ENCODE data around the gene SLC4A7. TPM values are rescaled to one million over a fixed set of nuclear protein-coding genes. Genes with fewer than 3 reads are reported as not detected.

Gene SLC4A7
- total and polyA plus RNA-seq, 4 donors: 3.3 to 87.1 (median 11.9) TPM

GRCh38 chr3:27500035-27500434, 15.9 kb upstream of the SLC4A7 start:
- no peaks in the 10 kb centered on the region for H3K36me3 ChIP-seq (ENCODE audit: control insufficient read depth in 4 of 4, insufficient read depth in 4 of 4, low read length in 4 of 4)
- peaks cover 0 to 2% (median 1%) of the 10 kb centered on the region in 4 donors for H3K9me3 ChIP-seq (ENCODE audit: control insufficient read depth in 4 of 4, insufficient read depth in 3 of 4, low read length in 3 of 4)
- no peaks in the 10 kb centered on the region for H3K27me3 ChIP-seq (ENCODE audit: control insufficient read depth in 3 of 3, insufficient read depth in 3 of 3, low read length in 2 of 3)
- H3K9ac ChIP-seq (ENCODE audit: insufficient read depth in 1 of 2, low read length in 2 of 2): peak overlapping the region in 1 of 2 donors; percentile 37
- WGBS, 2 donors: 81 to 91% methylated on average over 1 of the region's 1 CpG
- TF ChIP-seq CTCF (IDR thresholded peaks at IDR 0.05; ENCODE audit: control extremely low read depth, extremely low read depth): no peak
- peaks cover 0 to 2% (median 0%) of the 10 kb centered on the region in 5 donors for H3K4me1 ChIP-seq (ENCODE audit: control insufficient read depth in 5 of 5, insufficient read depth in 5 of 5, low read length in 5 of 5)
- no peak overlapping the region for H3K27ac ChIP-seq (ENCODE audit: low read depth in 1 of 2, low read length in 1 of 2)
- ATAC-seq (ENCODE audit: insufficient read depth, low FRiP score): no peak
- no peak for DNase-seq
- H3K4me3 ChIP-seq: no peak overlapping the region

GRCh38 chr3:27494784-27495183, 10.6 kb upstream of the SLC4A7 start:
- Histone ChIP-seq H3K36me3 (ENCODE audit: control insufficient read depth in 4 of 4, insufficient read depth in 4 of 4, low read length in 4 of 4) (no peaks in the 10 kb centered on the region), H3K4me3 (no peak overlapping the region), H3K9ac (ENCODE audit: insufficient read depth in 1 of 2, low read length in 2 of 2) (no peak overlapping the region), H3K27me3 (ENCODE audit: control insufficient read depth in 3 of 3, insufficient read depth in 3 of 3, low read length in 2 of 3) (no peaks in the 10 kb centered on the region), H3K9me3 (ENCODE audit: control insufficient read depth in 4 of 4, insufficient read depth in 3 of 4, low read length in 3 of 4) (no peaks in the 10 kb centered on the region), H3K4me1 (ENCODE audit: control insufficient read depth in 5 of 5, insufficient read depth in 5 of 5, low read length in 5 of 5) (no peaks in the 10 kb centered on the region), H3K27ac (ENCODE audit: low read depth in 1 of 2, low read length in 1 of 2) (no peak overlapping the region)
- DNase-seq: no peak
- no peak for TF ChIP-seq CTCF (IDR thresholded peaks at IDR 0.05; ENCODE audit: control extremely low read depth, extremely low read depth)
- ATAC-seq (ENCODE audit: insufficient read depth, low FRiP score): no peak

- no peaks in the 10 kb centered on the region for H3K4me1 ChIP-seq (ENCODE audit: control insufficient read depth in 5 of 5, insufficient read depth in 5 of 5, low read length in 5 of 5)
- H3K9ac ChIP-seq (ENCODE audit: insufficient read depth in 1 of 2, low read length in 2 of 2): no peak overlapping the region
- no peak for TF ChIP-seq CTCF (IDR thresholded peaks at IDR 0.05; ENCODE audit: control extremely low read depth, extremely low read depth)
- no peak for DNase-seq
- no peaks in the 10 kb centered on the region for H3K36me3 ChIP-seq (ENCODE audit: control insufficient read depth in 4 of 4, insufficient read depth in 4 of 4, low read length in 4 of 4)
- WGBS, 2 donors: 89 to 95% methylated on average over 2 of the region's 2 CpGs
- H3K27me3 ChIP-seq (ENCODE audit: control insufficient read depth in 3 of 3, insufficient read depth in 3 of 3, low read length in 2 of 3): no peaks in the 10 kb centered on the region
- H3K4me3 ChIP-seq: no peak overlapping the region
- no peaks in the 10 kb centered on the region for H3K9me3 ChIP-seq (ENCODE audit: control insufficient read depth in 4 of 4, insufficient read depth in 3 of 4, low read length in 3 of 4)
- ATAC-seq (ENCODE audit: insufficient read depth, low FRiP score): no peak
- H3K27ac ChIP-seq (ENCODE audit: low read depth in 1 of 2, low read length in 1 of 2): no peak overlapping the region
These were observed 4.6 kb upstream of the SLC4A7 start for GRCh38 chr3:27488821-27489220.

GRCh38 chr3:27487383-27487782, 3.2 kb upstream of the SLC4A7 start:
- DNase-seq: no peak
- TF ChIP-seq CTCF (IDR thresholded peaks at IDR 0.05; ENCODE audit: control extremely low read depth, extremely low read depth): no peak
- H3K4me1 ChIP-seq (ENCODE audit: control insufficient read depth in 5 of 5, insufficient read depth in 5 of 5, low read length in 5 of 5): peaks cover 0 to 4% (median 0%) of the 10 kb centered on the region in 5 donors
- no peaks in the 10 kb centered on the region for H3K9me3 ChIP-seq (ENCODE audit: control insufficient read depth in 4 of 4, insufficient read depth in 3 of 4, low read length in 3 of 4)
- no peak overlapping the region for H3K4me3 ChIP-seq
- no peaks in the 10 kb centered on the region for H3K36me3 ChIP-seq (ENCODE audit: control insufficient read depth in 4 of 4, insufficient read depth in 4 of 4, low read length in 4 of 4)
- H3K27ac ChIP-seq (ENCODE audit: low read depth in 1 of 2, low read length in 1 of 2): no peak overlapping the region
- WGBS, 2 donors: 64 to 84% methylated on average over 1 of the region's 1 CpG
- no peaks in the 10 kb centered on the region for H3K27me3 ChIP-seq (ENCODE audit: control insufficient read depth in 3 of 3, insufficient read depth in 3 of 3, low read length in 2 of 3)
- no peak overlapping the region for H3K9ac ChIP-seq (ENCODE audit: insufficient read depth in 1 of 2, low read length in 2 of 2)
- ATAC-seq (ENCODE audit: insufficient read depth, low FRiP score): no peak

Data from lung (tissue), 12 donors.